Endothelial cell of umbilical vein (primary cell): Measurements from ENCODE around the gene PLEKHG4B. TPM values are rescaled to one million over a fixed set of nuclear protein-coding genes. Genes with fewer than 3 reads are reported as not detected.
"Not testable (repeated sequence)": the region's sequence is repeated elsewhere in the genome, so short reads cannot be mapped to it uniquely, and the experiment has no call there.

Experiments
- BruUV-seq: library from RNA; stranded (reverse); fragments of 400-500 nt; replicated peaks from 2 replicates; lab custom pipeline; 2021; lab: Mats Ljungman, UMichigan
- CTCF ChIA-PET: fragments of 300-600, 350-600 bp; sonication (Branson Sonifier 250); formaldehyde crosslinking; loops from one replicate; lab custom pipeline; 2021; ENCODE audit warnings: antibody characterized with exemption, inconsistent platforms; lab: Charles Lee
- POLR2A ChIA-PET: fragments of 300-600, 350-600 bp; sonication (Branson Sonifier 250); formaldehyde crosslinking; loops from one replicate; lab custom pipeline; 2021; ENCODE audit warnings: antibody characterized with exemption, inconsistent platforms; lab: Charles Lee
- DNase-seq: peaks from one replicate; pipeline ENCODE4 v3.0.0-alpha.2; 2011; ENCODE audit warnings: low read depth, low spot score
- FAIRE-seq: peaks from 2 replicates; lab custom pipeline; 2011; peaks lifted over from hg19 to GRCh38; lab: Jason Lieb, UNC
- H2AFZ ChIP-seq: 2 replicates; pipeline ENCODE4 v1.6.0; 2012; ENCODE audit warnings: low read depth, low read length, control low read depth, inconsistent platforms
- H3K27ac ChIP-seq: 2 replicates; pipeline ENCODE4 v1.5.1; 2011; ENCODE audit warnings: low read depth, mild to moderate bottlenecking, control low read depth, low read length, moderate library complexity; ENCODE audit not compliant: insufficient read depth
- H3K27me3 ChIP-seq, 2 experiments: 2 replicates each; pipeline versions ENCODE4 v1.6.0 to v1.6.1; 2011; ENCODE audit warnings: low read length in 2 of 2, mixed read lengths in 1 of 2; ENCODE audit not compliant: control insufficient read depth in 2 of 2, insufficient read depth in 2 of 2
- H3K36me3 ChIP-seq, 2 experiments: 2 replicates in 1 of 2; 3 replicates in 1 of 2; pipeline ENCODE4 v1.5.1; 2011; ENCODE audit warnings: low read length in 2 of 2, mild to moderate bottlenecking in 1 of 2, moderate library complexity in 1 of 2; ENCODE audit not compliant: control insufficient read depth in 2 of 2, insufficient read depth in 2 of 2; ENCODE audit errors: extremely low read depth in 1 of 2
- H3K4me1 ChIP-seq: 3 replicates; pipeline ENCODE4 v1.5.1; 2011; ENCODE audit warnings: mild to moderate bottlenecking, low read length; ENCODE audit not compliant: control insufficient read depth, insufficient read depth; ENCODE audit errors: extremely low read depth
- H3K4me2 ChIP-seq: 2 replicates; pipeline ENCODE4 v1.6.1; 2011; ENCODE audit warnings: low read length, control low read depth, mixed read lengths; ENCODE audit not compliant: insufficient read depth
- H3K4me3 ChIP-seq, 3 experiments: fragments of 200-600 bp in 1 of 3; sonication (generic), shearing (Covaris generic) in 1 of 3; replicated peaks in 1 of 3; 2 replicates each; pipeline ENCODE4 v1.5.1; 2011 to 2016; ENCODE audit warnings: control low read depth in 3 of 3, low read length in 3 of 3, mild to moderate bottlenecking in 2 of 3, inconsistent platforms in 1 of 3, low read depth in 1 of 3, moderate library complexity in 1 of 3; ENCODE audit not compliant: insufficient read depth in 1 of 3
- H3K79me2 ChIP-seq: 2 replicates; pipeline ENCODE4 v1.6.0; 2012; ENCODE audit warnings: low read length, inconsistent platforms; ENCODE audit not compliant: control insufficient read depth, insufficient read depth
- H3K9ac ChIP-seq: replicated peaks from 2 replicates; pipeline ENCODE3; 2011; ENCODE audit warnings: low read length, control low read depth; ENCODE audit not compliant: insufficient read depth; ENCODE audit errors: extremely low read depth
- H3K9me1 ChIP-seq: replicated peaks from 3 replicates; pipeline ENCODE4 v1.6.0; 2011; ENCODE audit warnings: mild to moderate bottlenecking, low read length; ENCODE audit not compliant: control insufficient read depth, insufficient read depth; ENCODE audit errors: extremely low read depth
- H3K9me3 ChIP-seq: replicated peaks from 2 replicates; pipeline ENCODE4 v1.5.1; 2012; ENCODE audit warnings: low read length, inconsistent platforms; ENCODE audit not compliant: control insufficient read depth, insufficient read depth
- H4K20me1 ChIP-seq: replicated peaks from 2 replicates; pipeline ENCODE3; 2011; ENCODE audit warnings: mild to moderate bottlenecking, low read length; ENCODE audit not compliant: control insufficient read depth, insufficient read depth; ENCODE audit errors: extremely low read depth
- EZH2 ChIP-seq: IDR thresholded peaks from 2 replicates; pipeline ENCODE4 v1.6.1; 2012; ENCODE audit warnings: borderline replicate concordance, low read depth, mild to moderate bottlenecking, moderate library complexity, low read length, inconsistent platforms; ENCODE audit not compliant: severe bottlenecking
- FOS ChIP-seq: IDR thresholded peaks from 2 replicates; pipeline ENCODE4 v1.6.1; 2011; ENCODE audit warnings: mild to moderate bottlenecking, low read length, moderate library complexity, borderline replicate concordance; ENCODE audit not compliant: insufficient read depth
- GATA2 ChIP-seq: IDR thresholded peaks from 2 replicates; pipeline ENCODE4 v1.7.0; 2011; ENCODE audit warnings: low read depth, mild to moderate bottlenecking, moderate library complexity, mixed read lengths, low read length; ENCODE audit not compliant: insufficient read length, insufficient read depth
- JUN ChIP-seq: IDR thresholded peaks from 2 replicates; pipeline ENCODE4 v1.6.1; 2011; ENCODE audit warnings: borderline replicate concordance, low read depth; ENCODE audit not compliant: insufficient read length, insufficient read depth
- MYC ChIP-seq: IDR thresholded peaks from one replicate; pipeline ENCODE4 v1.6.1; 2011; ENCODE audit warnings: mild to moderate bottlenecking, low read depth, low read length
- POLR2A ChIP-seq: IDR thresholded peaks from 2 replicates; pipeline ENCODE4 v1.6.1; 2012; ENCODE audit warnings: low read depth, mild to moderate bottlenecking, control low read depth, low read length
- POLR2AphosphoS5 ChIP-seq: IDR thresholded peaks from 2 replicates; pipeline ENCODE4 v1.6.1; 2012; ENCODE audit warnings: low read depth, mild to moderate bottlenecking, control low read depth, low read length, moderate library complexity; ENCODE audit not compliant: insufficient read depth
- dilution Hi-C: fragments of 300-500 bp; cut with MboI; formaldehyde crosslinking; loops from one replicate; pipeline ENCODE4 v1.15.0; 2019; ENCODE audit warnings: low sequenced_read_pairs; ENCODE audit not compliant: extremely low pct_ligation_motif_present
- intact Hi-C: fragments of 100-400 bp; cut with micrococcal nuclease; formaldehyde crosslinking; loops from one replicate; pipeline ENCODE4 v1.10.0; 2022
- polyA plus RNA-seq, 4 experiments: library from polyadenylated mRNA; depleted of rRNA in 3 of 4; stranded (reverse) in 3 of 4; unstranded in 1 of 4; fragments of >200 nt; gene quantifications; 2 replicates each; pipeline versions ENCODE4 v1.2.1 to v1.2.3, GENCODE V29; 2011 to 2012; ENCODE audit warnings: missing spikeins in 1 of 4
- total RNA-seq: library from RNA; stranded (reverse); gene quantifications from 2 replicates; pipeline ENCODE4 v1.2.3, GENCODE V29; 2021
- TF ChIP-seq, protein P1 (sequence below): IDR thresholded peaks from 2 replicates; pipeline ENCODE4 v1.6.1; 2011; ENCODE audit not compliant: insufficient read depth, insufficient read length
- TF ChIP-seq, protein P2 (sequence below), 2 donors: IDR thresholded peaks; 1 replicate in 1 of 2; 2 replicates in 1 of 2; pipeline ENCODE4 v1.5.1; 2011; ENCODE audit warnings: low read length in 2 of 2, mild to moderate bottlenecking in 2 of 2, moderate library complexity in 2 of 2, control low read depth in 1 of 2, inconsistent platforms in 1 of 2, low read depth in 1 of 2; ENCODE audit not compliant: insufficient read depth in 1 of 2; ENCODE audit errors: extremely low read depth in 1 of 2

PLEKHG4B gene
- total and polyA plus RNA-seq, 2 donors (not counting 3 experiments of a cell fraction or from before 2014, with no cell fraction given): not detected

DNA sequence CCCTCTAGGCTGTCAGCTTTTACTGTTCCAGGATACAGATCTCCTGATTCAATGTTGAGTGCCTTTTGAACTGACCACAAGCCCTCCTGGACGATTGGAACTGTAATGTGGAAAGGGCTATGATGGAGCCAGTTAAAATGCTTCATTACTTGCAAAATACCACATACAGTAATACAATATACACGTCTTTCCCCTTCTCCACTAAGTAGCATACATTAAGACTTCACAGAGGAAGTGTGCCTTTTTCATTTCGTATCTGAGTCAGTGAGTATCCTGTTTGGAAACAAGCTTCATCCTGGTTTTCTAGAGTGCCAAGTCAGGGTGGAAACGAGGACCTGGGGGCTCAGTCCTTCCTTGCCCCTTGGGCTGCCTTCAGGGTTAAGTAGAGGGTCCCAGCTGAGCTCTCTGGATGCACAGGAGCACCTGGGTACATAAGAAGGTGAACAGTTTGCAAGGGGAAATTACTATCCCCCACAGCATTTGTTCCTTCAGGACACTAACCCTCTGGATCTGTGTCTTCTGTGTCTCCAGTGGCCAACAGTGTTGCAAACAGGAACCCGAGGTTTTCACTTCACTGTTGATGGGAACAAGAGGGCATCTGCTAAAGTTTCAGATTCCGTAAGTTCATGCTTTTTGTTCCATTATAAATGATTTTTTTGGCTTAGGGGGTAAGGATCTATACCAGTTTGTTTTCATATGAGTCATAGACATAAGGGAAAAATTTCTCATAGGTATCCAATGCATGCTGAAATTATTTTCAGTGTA, 131.2 kb downstream of the PLEKHG4B start:
- dilution Hi-C loops, intact Hi-C loops, H3K27me3 ChIP-seq, BruUV-seq, POLR2A ChIA-PET, H3K9me3 ChIP-seq, H2AFZ ChIP-seq, H3K9me1 ChIP-seq, H4K20me1 ChIP-seq: not testable (repeated sequence)
- peaks cover 15 to 25% of the 10 kb centered on the region in 2 experiments for H3K36me3 ChIP-seq
- peaks cover 43% of the 10 kb centered on the region for H3K4me1 ChIP-seq
- H3K4me2 ChIP-seq: peak overlapping the region; percentile 56
- CTCF ChIA-PET: interaction anchor here (0.6 to 1.4 kb wide), 2 partner anchors 20 to 48 kb away, joined by 3 read pairs; partner anchors contain the start of gene PDCD6
- H3K27ac ChIP-seq: peak overlapping the region; percentile 81
- peak overlapping the region; percentile 27 for H3K9ac ChIP-seq
- peak; percentile 81 for DNase-seq
- TF ChIP-seq FOS (peak; percentile 32), JUN (peak; percentile 36)
- FAIRE-seq: peak; percentile 63
- peaks cover 76% of the 10 kb centered on the region for H3K79me2 ChIP-seq
- H3K4me3 ChIP-seq: peak overlapping the region in 1 of 3 experiments; percentile 7

DNA sequence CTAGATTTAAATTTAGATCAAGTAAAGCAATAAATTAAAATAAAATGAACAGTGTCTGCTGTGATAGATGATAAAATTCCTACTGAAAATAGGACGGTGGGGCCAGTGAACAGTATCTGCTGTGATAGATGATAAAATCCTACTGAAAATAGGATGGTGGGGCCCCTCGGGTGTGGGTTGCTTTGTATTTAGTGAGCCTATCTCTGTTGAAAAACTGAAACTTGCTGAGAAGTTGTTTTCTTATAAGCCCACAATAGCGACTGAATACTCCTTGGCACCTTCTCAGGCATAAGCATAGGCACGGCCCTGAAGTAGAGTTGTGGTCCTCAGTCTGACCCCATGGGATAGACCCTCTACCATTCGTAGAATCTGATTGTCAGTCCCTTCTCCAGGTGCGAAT, 131.8 kb downstream of the PLEKHG4B start:
- Histone ChIP-seq H3K9me1 (no peaks in the 10 kb centered on the region), H3K4me1 (peaks cover 43% of the 10 kb centered on the region), H3K4me2 (peak overlapping the region; percentile 56), H3K36me3 (peaks cover 18 to 28% of the 10 kb centered on the region in 2 experiments), H3K9ac (no peak overlapping the region), H2AFZ (no peak overlapping the region), H3K27me3 (no peaks in the 10 kb centered on the region), H3K79me2 (peaks cover 71% of the 10 kb centered on the region), H4K20me1 (peaks cover 5% of the 10 kb centered on the region), H3K9me3 (no peaks in the 10 kb centered on the region), H3K27ac (peak overlapping the region; percentile 51), H3K4me3 (no peak overlapping the region)
- POLR2A ChIA-PET: no interaction called here
- BruUV-seq: no TSS peak
- DNase-seq (peak; percentile 24), FAIRE-seq (no peak)
- dilution Hi-C loops (no loop called here), intact Hi-C loops (no loop called here)
- CTCF ChIA-PET: no interaction called here
- TF ChIP-seq POLR2A (no peak), MYC (no peak), GATA2 (no peak), FOS (no peak), POLR2AphosphoS5 (no peak), EZH2 (no peak), JUN (no peak)
- TF ChIP-seq, protein P1, sequence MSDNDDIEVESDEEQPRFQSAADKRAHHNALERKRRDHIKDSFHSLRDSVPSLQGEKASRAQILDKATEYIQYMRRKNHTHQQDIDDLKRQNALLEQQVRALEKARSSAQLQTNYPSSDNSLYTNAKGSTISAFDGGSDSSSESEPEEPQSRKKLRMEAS: no peak
- TF ChIP-seq, protein P2, sequence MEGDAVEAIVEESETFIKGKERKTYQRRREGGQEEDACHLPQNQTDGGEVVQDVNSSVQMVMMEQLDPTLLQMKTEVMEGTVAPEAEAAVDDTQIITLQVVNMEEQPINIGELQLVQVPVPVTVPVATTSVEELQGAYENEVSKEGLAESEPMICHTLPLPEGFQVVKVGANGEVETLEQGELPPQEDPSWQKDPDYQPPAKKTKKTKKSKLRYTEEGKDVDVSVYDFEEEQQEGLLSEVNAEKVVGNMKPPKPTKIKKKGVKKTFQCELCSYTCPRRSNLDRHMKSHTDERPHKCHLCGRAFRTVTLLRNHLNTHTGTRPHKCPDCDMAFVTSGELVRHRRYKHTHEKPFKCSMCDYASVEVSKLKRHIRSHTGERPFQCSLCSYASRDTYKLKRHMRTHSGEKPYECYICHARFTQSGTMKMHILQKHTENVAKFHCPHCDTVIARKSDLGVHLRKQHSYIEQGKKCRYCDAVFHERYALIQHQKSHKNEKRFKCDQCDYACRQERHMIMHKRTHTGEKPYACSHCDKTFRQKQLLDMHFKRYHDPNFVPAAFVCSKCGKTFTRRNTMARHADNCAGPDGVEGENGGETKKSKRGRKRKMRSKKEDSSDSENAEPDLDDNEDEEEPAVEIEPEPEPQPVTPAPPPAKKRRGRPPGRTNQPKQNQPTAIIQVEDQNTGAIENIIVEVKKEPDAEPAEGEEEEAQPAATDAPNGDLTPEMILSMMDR (IDR thresholded peaks at IDR 0.05; ENCODE audit: extremely low read depth in 1 of 2, insufficient read depth in 1 of 2, low read depth in 1 of 2, low read length in 2 of 2): no peak
